Psoas muscle (tissue), 8 donors: ENCODE results near the gene MARCHF4. TPM values are rescaled to one million over a fixed set of nuclear protein-coding genes. Genes with fewer than 3 reads are reported as not detected.

Source experiments
- ATAC-seq, 4 donors: fragments of 200-7000 bp; cut with Tn5 transposase; one replicate each; pipeline ENCODE4 v1.9.1; 2020; ENCODE audit warnings: moderate library complexity in 3 of 4, mild to moderate bottlenecking in 2 of 4
- DNase-seq, 2 donors: peaks; one replicate each; pipeline ENCODE4 v3.0.0-alpha.2; 2020
- H3K27ac ChIP-seq: fragments of 200-600 bp; one replicate; pipeline ENCODE4 v1.8.0; 2022
- H3K27me3 ChIP-seq, 3 donors: fragments of 200-600 bp in 1 of 3; one replicate each; pipeline versions ENCODE4 v1.6.1 to v1.8.0; 2013 to 2022; ENCODE audit warnings: low read length in 2 of 3, mild to moderate bottlenecking in 2 of 3, moderate library complexity in 1 of 3; ENCODE audit not compliant: insufficient read depth in 3 of 3
- H3K36me3 ChIP-seq, 2 donors: fragments of 200-600 bp in 1 of 2; one replicate each; pipeline versions ENCODE4 v1.6.1 to v1.8.0; 2013 to 2022; ENCODE audit warnings: low read depth in 1 of 2, mild to moderate bottlenecking in 1 of 2, moderate library complexity in 1 of 2; ENCODE audit not compliant: insufficient read depth in 1 of 2
- H3K4me1 ChIP-seq: fragments of 200-600 bp; one replicate; pipeline ENCODE4 v1.8.0; 2022
- H3K4me3 ChIP-seq: fragments of 200-600 bp; one replicate; pipeline ENCODE4 v1.8.0; 2022; ENCODE audit warnings: mild to moderate bottlenecking
- H3K9me3 ChIP-seq: fragments of 200-600 bp; one replicate; pipeline ENCODE4 v1.8.0; 2022
- WGBS, 3 donors: extraction: QIAGEN DNeasy Blood & Tissue Kit; methylation state at CpG; one replicate each; pipeline versions ENCODE4 v1.1.6 to v1.1.7; 2013; 5-methylcytosine and 5-hydroxymethylcytosine counted together
- intact Hi-C, 2 donors: fragments of 100-400 bp; cut with DNase I; formaldehyde crosslinking; loops; one replicate each; pipeline versions ENCODE4 v1.11.0 to v1.14.2; 2022
- polyA plus RNA-seq, 3 donors: library from polyadenylated mRNA; stranded (reverse); fragments of 200-250 nt; gene quantifications; one replicate each; pipeline ENCODE4 v1.2.3, GENCODE V29; 2013
- total RNA-seq, 4 donors: library from RNA; stranded (reverse); fragmentation: NEBNext Ultra II Directional in 2 of 4; extraction: Animal tissue kit (Norgen Biotek cat#: 25700) in 2 of 4; gene quantifications; one replicate each; pipeline versions ENCODE4 v1.2.1 to v1.2.4, GENCODE V29; 2021 to 2023
- TF ChIP-seq, protein P1 (sequence below): fragments of 200-600 bp; IDR thresholded peaks from one replicate; pipeline ENCODE4 v1.8.0; 2022; ENCODE audit warnings: antibody characterized with exemption
- donor health status: healthy with polysubstance abuse.
- donor health status: DM: no; HTN: no; CAD: no; lungs with moderate emphysema.
- donor health status: Bipolar disorder and iron deficiency.
- donor health status: healthy.
- donor health status: DM: yes; HTN: yes; CAD: no.
- donor health status: DM: no; HTN: no; CAD: no.
- donor health status: DM: no; HTN: no; CAD: no.
- donor health status: DM: yes; HTN: yes; CAD: no.

Gene MARCHF4
- total and polyA plus RNA-seq, 7 donors: 0.01 to 0.04 TPM; not detected in 5

DNA sequence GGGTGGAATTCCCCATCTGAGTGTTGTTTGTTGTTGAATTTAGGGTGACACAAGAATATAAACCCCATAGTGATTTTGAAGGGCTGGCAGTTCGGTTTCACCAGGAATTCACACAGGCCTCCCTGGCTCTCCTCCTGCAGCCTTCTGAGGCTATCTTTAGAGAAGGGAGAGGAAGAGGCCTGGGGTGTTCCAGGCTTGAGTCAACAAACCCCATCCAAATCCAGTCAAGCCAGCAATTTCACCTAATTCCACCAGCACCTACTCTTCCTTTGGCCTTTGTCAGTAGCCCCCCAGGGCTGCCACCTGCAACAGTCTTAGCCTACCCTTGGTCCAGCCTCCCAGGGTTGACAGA is 32.0 kb downstream of the MARCHF4 start:
- DNase-seq (no peak), ATAC-seq (no peak)
- 0 to 20% (median 12%) methylated on average over 1 of the region's 1 CpG for WGBS, 3 donors
- Histone ChIP-seq H3K9me3 (no peaks in the 10 kb centered on the region), H3K4me3 (no peak overlapping the region), H3K4me1 (peaks cover 3% of the 10 kb centered on the region), H3K27ac (no peak overlapping the region), H3K27me3 (no peaks in the 10 kb centered on the region), H3K36me3 (no peaks in the 10 kb centered on the region)
- intact Hi-C loops: no loop called here
- TF ChIP-seq, protein P1, sequence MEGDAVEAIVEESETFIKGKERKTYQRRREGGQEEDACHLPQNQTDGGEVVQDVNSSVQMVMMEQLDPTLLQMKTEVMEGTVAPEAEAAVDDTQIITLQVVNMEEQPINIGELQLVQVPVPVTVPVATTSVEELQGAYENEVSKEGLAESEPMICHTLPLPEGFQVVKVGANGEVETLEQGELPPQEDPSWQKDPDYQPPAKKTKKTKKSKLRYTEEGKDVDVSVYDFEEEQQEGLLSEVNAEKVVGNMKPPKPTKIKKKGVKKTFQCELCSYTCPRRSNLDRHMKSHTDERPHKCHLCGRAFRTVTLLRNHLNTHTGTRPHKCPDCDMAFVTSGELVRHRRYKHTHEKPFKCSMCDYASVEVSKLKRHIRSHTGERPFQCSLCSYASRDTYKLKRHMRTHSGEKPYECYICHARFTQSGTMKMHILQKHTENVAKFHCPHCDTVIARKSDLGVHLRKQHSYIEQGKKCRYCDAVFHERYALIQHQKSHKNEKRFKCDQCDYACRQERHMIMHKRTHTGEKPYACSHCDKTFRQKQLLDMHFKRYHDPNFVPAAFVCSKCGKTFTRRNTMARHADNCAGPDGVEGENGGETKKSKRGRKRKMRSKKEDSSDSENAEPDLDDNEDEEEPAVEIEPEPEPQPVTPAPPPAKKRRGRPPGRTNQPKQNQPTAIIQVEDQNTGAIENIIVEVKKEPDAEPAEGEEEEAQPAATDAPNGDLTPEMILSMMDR: no peak

DNA sequence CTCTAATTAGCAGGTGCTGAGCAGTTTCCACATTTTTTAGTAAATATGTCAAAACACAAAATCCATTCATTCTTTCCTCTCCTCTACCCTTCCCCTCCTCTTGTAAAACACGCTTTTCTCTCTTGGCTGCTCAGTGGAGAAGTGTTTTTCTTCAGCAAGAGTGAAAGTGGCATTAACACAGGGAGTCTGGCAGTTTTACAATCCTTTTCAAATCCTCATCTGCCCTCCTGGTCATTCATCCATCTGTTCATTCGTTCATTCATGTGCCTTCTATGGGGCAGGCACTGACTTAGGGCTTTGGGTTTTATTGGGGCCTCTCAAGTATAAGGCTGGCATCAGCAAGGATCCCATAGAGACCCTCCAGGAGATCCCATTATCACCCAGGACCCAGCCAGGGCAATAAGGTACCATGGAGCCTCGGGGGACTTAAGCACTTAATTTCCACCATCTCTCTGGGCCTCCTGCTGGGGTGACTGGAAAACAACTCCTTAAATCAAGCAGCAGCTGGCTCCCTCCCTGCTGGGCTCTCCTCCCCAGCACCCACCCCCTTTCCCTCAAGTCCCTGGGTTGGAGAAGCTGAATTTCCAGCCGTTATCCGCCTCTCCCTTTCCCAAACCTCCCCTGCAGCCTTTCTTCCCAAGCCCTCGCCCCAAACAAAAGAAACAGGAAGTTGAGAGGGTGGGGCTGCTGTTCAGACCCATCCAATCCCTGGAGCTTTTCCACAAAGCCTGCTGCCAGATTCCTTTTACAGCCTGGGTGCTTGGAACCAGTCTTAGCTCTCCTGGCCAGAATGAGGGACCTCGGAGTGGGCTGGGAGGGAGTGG is 32.6 kb downstream of the MARCHF4 start:
- H3K36me3 ChIP-seq: no peaks in the 10 kb centered on the region
- 24 to 35% (median 31%) methylated on average over 7 of the region's 7 CpGs for WGBS, 3 donors
- peaks cover 3% of the 10 kb centered on the region for H3K4me1 ChIP-seq
- TF ChIP-seq, protein P1: no peak
- no peak for DNase-seq
- no peak overlapping the region for H3K27ac ChIP-seq
- no peaks in the 10 kb centered on the region for H3K9me3 ChIP-seq
- no peak for ATAC-seq
- H3K4me3 ChIP-seq: no peak overlapping the region
- intact Hi-C loops: no loop called here
- H3K27me3 ChIP-seq: no peaks in the 10 kb centered on the region

DNA sequence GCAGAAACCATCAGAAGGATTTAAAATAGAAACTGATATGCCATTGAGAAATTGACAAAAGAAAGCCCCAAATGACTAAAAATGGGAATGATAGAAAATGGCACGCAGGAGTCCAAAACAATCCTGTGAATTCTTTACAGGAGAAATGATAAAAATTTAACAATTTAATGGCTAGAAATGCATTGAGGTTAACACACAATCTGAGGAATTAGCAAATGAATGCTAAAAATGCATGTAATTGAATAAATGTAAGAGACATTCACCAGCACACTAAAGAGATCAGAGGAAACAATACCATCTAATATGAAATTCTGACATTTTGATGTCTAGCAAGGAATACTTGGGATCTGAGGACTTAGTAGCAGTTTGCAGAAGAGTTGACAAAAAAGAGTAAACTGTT is 37.0 kb downstream of the MARCHF4 start:
- TF ChIP-seq, protein P1: no peak
- whole genome bisulfite sequencing, 3 donors: 63 to 73% (median 73%) methylated on average over 1 of the region's 1 CpG
- no peak overlapping the region for H3K4me3 ChIP-seq
- H3K9me3 ChIP-seq: no peaks in the 10 kb centered on the region
- H3K36me3 ChIP-seq: no peaks in the 10 kb centered on the region
- no peak for ATAC-seq
- H3K4me1 ChIP-seq: no peaks in the 10 kb centered on the region
- H3K27me3 ChIP-seq: no peaks in the 10 kb centered on the region
- intact Hi-C loops: no loop called here
- DNase-seq: no peak
- H3K27ac ChIP-seq: no peak overlapping the region

DNA sequence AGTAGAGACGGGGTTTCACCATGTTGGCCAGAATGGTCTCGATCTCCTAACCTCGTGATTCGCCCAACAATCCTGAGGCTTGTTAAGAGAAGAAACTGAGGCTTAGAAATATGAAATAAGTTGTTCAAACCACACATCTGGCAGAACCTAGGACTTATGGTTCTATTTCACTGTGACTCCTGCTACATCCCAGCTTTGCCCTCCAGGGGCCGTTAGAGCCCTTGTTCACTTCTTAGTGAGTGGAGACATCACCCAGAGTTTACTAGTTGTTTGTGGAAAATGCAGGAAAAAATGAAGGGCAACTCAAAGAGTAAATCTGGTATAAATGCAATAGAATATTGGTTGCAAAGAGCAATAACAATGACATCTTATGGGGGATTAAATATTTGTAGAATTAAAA is 43.9 kb downstream of the MARCHF4 start:
- ATAC-seq (no peak), DNase-seq (no peak)
- no peaks in the 10 kb centered on the region for H3K9me3 ChIP-seq
- no peaks in the 10 kb centered on the region for H3K4me1 ChIP-seq
- TF ChIP-seq, protein P1: no peak
- H3K36me3 ChIP-seq: no peaks in the 10 kb centered on the region
- intact Hi-C loops: no loop called here
- no peak overlapping the region for H3K27ac ChIP-seq
- H3K27me3 ChIP-seq: no peaks in the 10 kb centered on the region
- 87 to 89% (median 88%) methylated on average over 5 of the region's 5 CpGs for WGBS, 3 donors
- no peak overlapping the region for H3K4me3 ChIP-seq
